NCI-H460 (cell line): Measurements from ENCODE around the gene PBX3. TPM values are rescaled to one million over a fixed set of nuclear protein-coding genes. Genes with fewer than 3 reads are reported as not detected.

Source experiments
- DNase-seq: peaks from one replicate; pipeline ENCODE4 v3.0.0-alpha.2; 2016; ENCODE audit warnings: low read depth; ENCODE audit errors: extremely low read depth
- total RNA-seq: library from RNA; depleted of rRNA; stranded (reverse); fragments of >200 nt; shearing (Covaris generic); gene quantifications from 2 replicates; pipeline ENCODE4 v1.2.3, GENCODE V29; 2014

The PBX3 gene
- total RNA-seq, 1 experiment from 2014 or later: 12.5 TPM

- no peak for DNase-seq
Measured at GRCh38 chr9:125968714-125969374, 221.7 kb downstream of the PBX3 start.

GRCh38 chr9:125969462-125969861 lies 222.3 kb downstream of the PBX3 start:
- DNase-seq: no peak

DNA sequence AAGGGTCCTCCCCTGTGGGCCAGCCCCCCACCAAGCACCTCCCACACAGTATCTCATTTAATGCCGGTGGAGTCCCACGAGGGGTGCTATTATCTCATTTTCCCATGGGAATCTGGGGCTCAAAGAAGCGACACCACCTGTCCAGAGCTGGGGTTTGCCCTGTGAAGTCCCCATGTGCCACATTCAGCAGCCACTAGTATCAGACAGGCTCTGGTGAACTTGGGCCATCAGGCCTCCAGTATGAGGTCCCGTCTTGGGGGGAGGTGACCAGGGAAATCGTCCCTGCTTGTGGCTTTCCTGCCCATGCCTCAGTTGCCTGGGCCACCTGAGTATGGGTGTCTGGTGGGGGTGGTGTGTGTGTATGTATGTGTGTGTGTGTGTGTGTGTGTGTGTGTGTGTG lies 222.7 kb downstream of the PBX3 start:
- no peak for DNase-seq

DNA sequence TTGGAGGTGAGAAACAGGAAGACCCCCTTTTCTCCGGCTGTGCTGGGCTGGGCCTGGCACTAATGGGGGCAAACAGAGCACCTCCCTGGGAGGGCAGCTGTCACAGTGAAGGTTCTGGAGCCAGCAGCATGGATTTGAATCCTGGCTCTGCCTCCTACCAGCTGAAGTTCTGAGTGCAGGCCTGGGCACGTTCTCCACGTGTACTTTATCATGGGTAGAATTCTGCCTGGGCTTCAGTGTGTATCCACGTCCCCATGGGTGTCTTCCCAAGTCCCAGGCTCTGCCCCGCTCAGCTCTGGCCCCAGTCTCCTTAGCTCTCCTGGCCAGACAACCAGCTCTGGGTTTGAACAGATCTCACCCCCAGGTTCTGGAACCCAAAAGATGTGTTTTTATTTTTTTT lies 223.2 kb downstream of the PBX3 start:
- no peak for DNase-seq

DNA sequence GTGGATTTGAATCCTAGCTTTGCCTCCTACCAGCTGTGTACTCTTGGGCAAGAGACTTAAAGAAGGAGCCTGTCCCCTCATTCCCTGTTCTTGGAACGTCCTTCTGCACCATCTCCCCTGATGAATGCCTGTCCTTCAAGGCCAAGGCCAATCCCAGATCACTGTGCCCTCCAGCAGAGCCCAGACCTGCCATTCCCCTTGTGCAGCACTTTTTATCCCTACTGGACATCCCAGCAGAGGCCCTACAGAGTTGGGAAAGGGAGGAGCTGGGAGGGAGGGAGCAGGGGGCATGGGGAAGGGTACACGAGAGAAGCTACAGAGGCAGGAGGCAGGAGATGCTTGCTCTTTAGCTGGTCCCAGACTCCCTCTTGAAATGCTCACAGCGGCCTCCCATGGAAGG lies 223.9 kb downstream of the PBX3 start:
- DNase-seq: no peak

- no peak for DNase-seq
Measured at GRCh38 chr9:125972012-125972729, 225.0 kb downstream of the PBX3 start.

GRCh38 chr9:125973547-125973946 lies 226.4 kb downstream of the PBX3 start:
- no peak for DNase-seq

DNA sequence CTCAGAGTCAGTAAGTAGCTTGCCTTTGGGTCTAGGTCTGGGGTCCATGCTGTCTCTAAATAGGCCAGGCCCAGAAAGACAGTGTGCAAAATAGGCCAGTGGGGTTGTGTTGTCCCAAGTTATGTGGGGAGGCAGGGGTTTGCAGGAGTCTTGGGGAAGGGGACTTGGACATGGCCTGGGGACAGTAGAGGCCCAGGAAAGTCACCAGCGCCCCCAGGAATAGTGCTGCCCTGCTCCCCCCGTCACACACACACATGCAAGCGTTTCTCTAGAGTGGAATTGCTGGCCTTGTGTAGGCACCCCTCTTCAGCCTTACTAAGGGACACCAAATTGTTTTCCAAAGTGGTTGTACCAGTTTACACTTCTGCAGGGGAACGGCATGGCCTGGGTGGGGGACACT lies 227.5 kb downstream of the PBX3 start:
- DNase-seq: no peak

- DNase-seq: no peak
Measured at GRCh38 chr9:125977223-125977622, 230.1 kb downstream of the PBX3 start.

DNA sequence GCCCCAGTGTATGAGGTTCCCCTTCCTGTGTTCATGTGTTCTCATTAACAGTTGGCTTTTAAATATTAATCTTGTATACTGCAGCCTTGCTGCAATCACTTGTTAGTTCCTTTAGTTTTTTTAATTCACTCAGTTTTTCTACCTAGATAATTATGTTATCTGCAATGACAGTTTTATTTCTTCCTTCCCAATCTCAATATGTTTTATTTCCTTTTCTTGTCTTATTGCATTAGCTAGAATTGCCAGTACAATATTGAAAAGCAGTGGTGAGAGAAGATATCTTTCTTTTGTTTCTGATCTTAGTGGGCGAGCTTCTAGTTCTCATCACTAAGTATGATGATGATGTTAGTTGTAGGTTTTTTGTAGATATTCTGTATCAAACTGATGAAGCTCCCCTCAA lies 232.2 kb downstream of the PBX3 start:
- no peak for DNase-seq

- DNase-seq: no peak
Measured at GRCh38 chr9:125982798-125983406, 235.7 kb downstream of the PBX3 start.

GRCh38 chr9:125983681-125984080 lies 236.5 kb downstream of the PBX3 start:
- DNase-seq: no peak

- DNase-seq: no peak
Measured at GRCh38 chr9:125984461-125984860, 237.3 kb downstream of the PBX3 start.

DNA sequence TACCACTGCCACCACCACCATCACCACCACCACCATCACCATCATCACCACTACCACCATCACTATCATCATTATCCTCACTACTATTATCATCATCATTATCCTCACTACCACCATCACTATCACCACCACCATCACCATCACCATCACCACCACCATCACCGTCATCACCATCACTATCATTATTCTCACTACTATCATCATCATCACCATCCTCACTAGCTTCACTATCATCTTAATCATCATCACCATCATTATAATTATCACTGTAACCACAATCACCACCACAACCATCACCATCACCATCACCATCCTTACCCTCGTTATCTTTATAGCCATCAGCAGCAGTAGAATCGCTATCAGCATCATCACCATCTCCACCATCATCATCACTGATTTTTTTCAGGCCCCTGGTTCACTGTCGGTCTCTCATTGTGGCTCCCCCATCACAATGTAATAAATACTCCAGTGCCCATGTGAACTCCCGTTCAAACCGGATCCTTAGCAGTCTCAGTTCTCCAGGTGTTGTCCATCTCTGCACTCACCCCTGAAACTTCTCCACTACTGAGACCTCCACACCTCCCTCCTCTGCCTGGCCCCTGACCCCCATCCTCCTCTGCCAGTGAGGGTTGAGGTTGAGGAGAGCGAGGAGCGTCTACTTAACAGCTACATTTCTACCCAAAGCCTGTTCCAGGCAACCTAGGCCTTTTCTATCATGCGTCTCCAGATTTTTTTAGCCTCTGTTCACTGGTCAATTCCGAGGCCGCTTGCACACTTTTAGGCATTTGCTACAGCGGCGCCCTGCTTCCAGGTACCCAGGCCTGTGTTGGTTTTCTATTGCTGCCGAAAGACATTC lies 238.2 kb downstream of the PBX3 start:
- DNase-seq: no peak

GRCh38 chr9:125985998-125986655 lies 239.0 kb downstream of the PBX3 start:
- DNase-seq: no peak

GRCh38 chr9:125986966-125987365 lies 239.8 kb downstream of the PBX3 start:
- no peak for DNase-seq

DNA sequence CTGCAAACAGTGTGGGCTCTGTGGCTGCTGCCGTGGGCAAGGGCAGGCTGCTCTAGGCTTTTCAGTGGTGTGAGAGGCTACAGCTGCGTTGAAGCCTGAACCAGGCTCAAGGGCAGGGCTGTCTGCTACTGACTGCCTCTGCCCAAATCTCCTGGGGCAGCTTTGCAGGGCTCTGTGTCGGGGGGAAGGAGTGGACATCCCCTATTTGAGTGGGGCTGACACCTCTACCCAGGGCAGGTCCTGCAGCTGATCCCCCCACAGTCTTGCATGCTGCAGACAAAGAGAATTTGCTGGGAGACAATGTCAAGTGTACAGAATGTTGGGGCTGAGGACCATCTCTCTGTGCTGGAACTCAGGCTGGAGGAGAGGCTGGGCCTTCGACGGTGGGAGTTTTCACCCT lies 240.2 kb downstream of the PBX3 start:
- DNase-seq: no peak

DNA sequence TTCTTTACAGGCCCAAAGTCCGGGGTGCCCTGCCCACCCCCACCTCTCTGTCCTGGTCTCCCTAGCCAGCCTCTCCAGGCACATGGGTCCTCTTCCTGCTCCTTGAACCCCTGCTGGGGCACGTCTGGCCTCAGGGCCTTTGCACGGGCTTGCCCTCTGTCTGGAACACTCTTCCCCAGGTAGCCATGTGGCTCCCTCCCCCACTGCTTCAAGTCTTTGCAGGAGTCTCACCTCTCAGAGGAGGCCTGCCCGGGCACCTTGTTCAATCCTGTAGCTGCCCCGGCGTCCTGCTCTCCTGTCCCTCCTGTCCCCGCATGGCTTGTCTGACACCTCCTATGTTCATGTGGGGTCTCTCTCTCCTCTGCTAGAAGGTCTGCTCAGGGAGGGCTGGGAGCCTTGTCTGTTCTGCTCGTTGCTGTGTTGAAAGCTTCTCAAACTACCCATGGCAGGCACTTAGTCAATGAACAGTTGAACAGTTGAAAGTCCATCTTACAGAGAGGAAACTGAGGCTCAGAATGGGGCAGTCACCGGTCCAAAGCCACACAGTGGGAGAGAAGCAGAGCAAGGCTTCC lies 241.4 kb downstream of the PBX3 start:
- DNase-seq: no peak

DNA sequence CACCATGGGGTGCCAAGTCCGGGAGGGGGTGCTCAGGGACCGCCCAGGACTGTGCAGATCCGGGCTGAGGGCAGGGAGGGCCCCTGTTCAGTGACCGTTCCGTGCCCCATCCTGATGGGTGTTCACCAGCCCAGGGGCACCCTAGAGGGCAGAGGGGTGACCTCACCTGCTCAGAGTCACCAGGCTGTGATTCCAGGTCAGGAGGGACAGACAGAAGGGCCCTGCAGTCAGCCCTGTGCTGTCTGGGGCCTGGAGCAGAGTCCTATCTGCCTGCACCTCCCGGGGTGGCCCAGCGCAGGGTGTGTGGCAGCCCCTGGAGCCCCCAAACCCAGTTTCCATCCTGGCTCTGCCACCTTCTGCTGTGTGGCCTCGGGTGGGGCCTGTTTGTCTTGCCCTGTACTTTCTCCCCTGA lies 241.9 kb downstream of the PBX3 start:
- DNase-seq: no peak

DNA sequence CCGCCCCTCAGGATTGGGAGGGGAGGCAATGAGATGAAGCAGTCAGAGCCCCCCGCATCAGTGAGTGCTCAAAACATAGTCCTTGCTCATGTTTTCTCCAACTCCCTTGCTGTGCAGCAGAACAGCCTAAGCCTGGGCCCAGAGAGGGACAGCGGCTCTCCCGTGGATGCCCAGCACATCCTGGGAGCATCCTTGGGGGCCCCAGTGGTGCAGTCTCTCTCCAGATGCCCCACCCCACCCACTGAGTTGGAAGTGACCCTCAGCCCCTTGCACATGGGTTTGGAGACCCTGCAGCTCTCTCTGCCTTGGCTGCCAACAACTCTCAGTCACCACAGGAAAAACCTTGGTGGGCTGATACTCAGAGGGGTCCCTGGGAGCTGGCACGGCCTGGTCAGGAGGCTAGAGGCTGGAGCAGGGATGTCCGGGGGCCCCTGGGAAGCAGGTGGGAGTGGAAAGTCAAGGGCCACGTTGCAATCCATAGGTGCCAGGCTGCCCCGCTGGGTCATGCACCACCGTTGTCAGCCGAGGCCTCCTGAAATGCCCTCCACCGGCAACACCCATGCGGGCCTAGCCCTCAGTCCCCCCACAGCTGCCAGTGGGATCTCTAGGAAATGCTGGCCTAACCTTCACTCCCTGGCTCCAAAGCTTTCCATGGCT lies 242.5 kb downstream of the PBX3 start:
- DNase-seq: no peak
